ENCODE measurements around the gene ADAMTSL5. TPM values are rescaled to one million over a fixed set of nuclear protein-coding genes. Genes with fewer than 3 reads are reported as not detected.

ADAMTSL5 gene
- total RNA-seq, 2 donors from 2014 or later = 22.2 to 36.2 TPM

- peaks cover 0 to 5% of the 10 kb centered on the region in 2 donors for H3K4me1 ChIP-seq (ENCODE audit: control insufficient read depth in 1 of 2, low read depth in 2 of 2)
- no peaks in the 10 kb centered on the region for H3K27me3 ChIP-seq (replicated peaks; ENCODE audit: insufficient read depth)
- no peaks in the 10 kb centered on the region for H3K36me3 ChIP-seq
- H3K9me3 ChIP-seq = no peaks in the 10 kb centered on the region
- no peak overlapping the region for H3K4me3 ChIP-seq
- DNase-seq (ENCODE audit: low spot score) = no peak
- H3K27ac ChIP-seq = no peak overlapping the region
- no peak for ATAC-seq (ENCODE audit: insufficient number of reproducible peaks, low FRiP score, low read depth)
- TF ChIP-seq CTCF (IDR thresholded peaks at IDR 0.05) = no peak
These were observed 16.0 kb upstream of the ADAMTSL5 start for GRCh38 chr19:1528596-1529429.

- no peaks in the 10 kb centered on the region for H3K36me3 ChIP-seq
- no peak for ATAC-seq (ENCODE audit: insufficient number of reproducible peaks, low FRiP score, low read depth)
- H3K4me1 ChIP-seq (ENCODE audit: control insufficient read depth in 1 of 2, low read depth in 2 of 2) = peaks cover 0 to 6% of the 10 kb centered on the region in 2 donors
- no peak for TF ChIP-seq CTCF (IDR thresholded peaks at IDR 0.05)
- no peaks in the 10 kb centered on the region for H3K27me3 ChIP-seq (replicated peaks; ENCODE audit: insufficient read depth)
- H3K27ac ChIP-seq = no peak overlapping the region
- DNase-seq (ENCODE audit: low spot score) = no peak
- no peaks in the 10 kb centered on the region for H3K9me3 ChIP-seq
- H3K4me3 ChIP-seq = no peak overlapping the region
These were observed 15.0 kb upstream of the ADAMTSL5 start for GRCh38 chr19:1527650-1528309.

- ATAC-seq (ENCODE audit: insufficient number of reproducible peaks, low FRiP score, low read depth) (no peak), DNase-seq (ENCODE audit: low spot score) (no peak)
- H3K9me3 ChIP-seq = no peaks in the 10 kb centered on the region
- no peaks in the 10 kb centered on the region for H3K36me3 ChIP-seq
- no peak for TF ChIP-seq CTCF (IDR thresholded peaks at IDR 0.05)
- H3K4me3 ChIP-seq = no peak overlapping the region
- H3K27ac ChIP-seq = no peak overlapping the region
- no peaks in the 10 kb centered on the region for H3K27me3 ChIP-seq (replicated peaks; ENCODE audit: insufficient read depth)
- H3K4me1 ChIP-seq (ENCODE audit: control insufficient read depth in 1 of 2, low read depth in 2 of 2) = peaks cover 0 to 6% of the 10 kb centered on the region in 2 donors
These were observed 14.3 kb upstream of the ADAMTSL5 start for GRCh38 chr19:1526979-1527649.

- TF ChIP-seq CTCF (IDR thresholded peaks at IDR 0.05) = no peak
- no peak overlapping the region for H3K4me3 ChIP-seq
- H3K36me3 ChIP-seq = no peaks in the 10 kb centered on the region
- H3K27me3 ChIP-seq (replicated peaks; ENCODE audit: insufficient read depth) = no peaks in the 10 kb centered on the region
- DNase-seq (ENCODE audit: low spot score) = no peak
- peaks cover 0 to 6% of the 10 kb centered on the region in 2 donors for H3K4me1 ChIP-seq (ENCODE audit: control insufficient read depth in 1 of 2, low read depth in 2 of 2)
- no peaks in the 10 kb centered on the region for H3K9me3 ChIP-seq
- H3K27ac ChIP-seq = no peak overlapping the region
- no peak for ATAC-seq (ENCODE audit: insufficient number of reproducible peaks, low FRiP score, low read depth)
These were observed 13.4 kb upstream of the ADAMTSL5 start for GRCh38 chr19:1526066-1526778.
